ENCODE data around the gene NAALADL2. TPM values are rescaled to one million over a fixed set of nuclear protein-coding genes. Genes with fewer than 3 reads are reported as not detected.

Gene NAALADL2
- total and polyA plus RNA-seq, 2 donors (not counting 1 experiment from before 2014, with no cell fraction given) = 8.8 to 11.6 TPM

- no peak overlapping the region for H3K4me2 ChIP-seq (ENCODE audit: extremely low read depth, insufficient read depth, low read length)
- no peak overlapping the region for H3K9ac ChIP-seq (ENCODE audit: insufficient read depth, low read length)
- H3K36me3 ChIP-seq (ENCODE audit: control insufficient read depth, insufficient read depth, low read length) = no peaks in the 10 kb centered on the region
- no peaks in the 10 kb centered on the region for H3K27me3 ChIP-seq (ENCODE audit: control insufficient read depth, insufficient read depth, low read length)
- TF ChIP-seq EZH2 (IDR thresholded peaks at IDR 0.05; ENCODE audit: low read length, missing control alignments) (no peak), CTCF (conservative IDR thresholded peaks at IDR 0.05 in 1 of 2, IDR thresholded peaks at IDR 0.05 in 1 of 2; ENCODE audit: low read depth in 1 of 2, low read length in 2 of 2) (no peak)
- no peak overlapping the region for H3K27ac ChIP-seq (ENCODE audit: insufficient read depth, low read length)
- no peak for DNase-seq (ENCODE audit: low read depth in 2 of 2)
- H2AFZ ChIP-seq (ENCODE audit: low read length) = no peak overlapping the region
- no peak overlapping the region for H3K4me3 ChIP-seq (replicated peaks in 1 of 4; ENCODE audit: control extremely low read depth in 1 of 4, insufficient read depth in 1 of 4, low read depth in 3 of 4, low read length in 4 of 4)
- no peaks in the 10 kb centered on the region for H3K9me3 ChIP-seq (ENCODE audit: control insufficient read depth, insufficient read depth, low read depth, low read length)
- H3K79me2 ChIP-seq (ENCODE audit: control insufficient read depth, insufficient read depth, low read length) = no peaks in the 10 kb centered on the region
- no peaks in the 10 kb centered on the region for H3K4me1 ChIP-seq (ENCODE audit: control insufficient read depth, extremely low read depth, insufficient read depth, low read length)
- H4K20me1 ChIP-seq (ENCODE audit: control insufficient read depth, extremely low read depth, insufficient read depth, low read length) = no peaks in the 10 kb centered on the region
Observed at GRCh38 chr3:175301741-175302140, 442.6 kb downstream of the NAALADL2 start.

GRCh38 chr3:175304404-175304803, 445.3 kb downstream of the NAALADL2 start:
- H3K36me3 ChIP-seq (ENCODE audit: control insufficient read depth, insufficient read depth, low read length) = no peaks in the 10 kb centered on the region
- H4K20me1 ChIP-seq (ENCODE audit: control insufficient read depth, extremely low read depth, insufficient read depth, low read length) = no peaks in the 10 kb centered on the region
- no peak for TF ChIP-seq EZH2 (IDR thresholded peaks at IDR 0.05; ENCODE audit: low read length, missing control alignments)
- TF ChIP-seq CTCF (conservative IDR thresholded peaks at IDR 0.05 in 1 of 2, IDR thresholded peaks at IDR 0.05 in 1 of 2; ENCODE audit: low read depth in 1 of 2, low read length in 2 of 2) = no peak
- H3K27me3 ChIP-seq (ENCODE audit: control insufficient read depth, insufficient read depth, low read length) = no peaks in the 10 kb centered on the region
- no peak overlapping the region for H3K9ac ChIP-seq (ENCODE audit: insufficient read depth, low read length)
- no peaks in the 10 kb centered on the region for H3K79me2 ChIP-seq (ENCODE audit: control insufficient read depth, insufficient read depth, low read length)
- no peaks in the 10 kb centered on the region for H3K9me3 ChIP-seq (ENCODE audit: control insufficient read depth, insufficient read depth, low read depth, low read length)
- no peak overlapping the region for H2AFZ ChIP-seq (ENCODE audit: low read length)
- DNase-seq (ENCODE audit: low read depth in 2 of 2) = no peak
- no peak overlapping the region for H3K4me2 ChIP-seq (ENCODE audit: extremely low read depth, insufficient read depth, low read length)
- no peak overlapping the region for H3K4me3 ChIP-seq (replicated peaks in 1 of 4; ENCODE audit: control extremely low read depth in 1 of 4, insufficient read depth in 1 of 4, low read depth in 3 of 4, low read length in 4 of 4)
- H3K27ac ChIP-seq (ENCODE audit: insufficient read depth, low read length) = no peak overlapping the region
- no peaks in the 10 kb centered on the region for H3K4me1 ChIP-seq (ENCODE audit: control insufficient read depth, extremely low read depth, insufficient read depth, low read length)

DNA sequence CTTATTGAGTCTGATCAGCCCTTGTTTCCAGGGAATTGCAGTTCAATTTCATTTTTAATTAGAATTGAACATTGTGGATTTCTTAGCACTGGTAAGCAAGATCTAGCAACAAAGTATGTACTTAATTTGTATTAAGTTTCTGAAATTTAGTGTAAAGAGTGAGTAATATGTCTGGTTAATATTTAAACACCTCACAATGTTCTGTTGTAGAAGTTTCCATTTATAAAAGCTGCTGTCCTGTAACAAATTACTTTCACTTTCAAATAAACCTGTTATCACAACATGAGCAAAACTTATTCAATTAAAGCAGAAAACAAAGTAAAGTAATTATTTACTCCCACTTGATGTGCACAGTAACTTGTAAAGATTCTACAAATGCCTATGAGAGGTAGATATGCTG, 448.5 kb downstream of the NAALADL2 start:
- no peak overlapping the region for H3K27ac ChIP-seq (ENCODE audit: insufficient read depth, low read length)
- no peaks in the 10 kb centered on the region for H3K27me3 ChIP-seq (ENCODE audit: control insufficient read depth, insufficient read depth, low read length)
- DNase-seq (ENCODE audit: low read depth in 2 of 2) = no peak
- no peaks in the 10 kb centered on the region for H4K20me1 ChIP-seq (ENCODE audit: control insufficient read depth, extremely low read depth, insufficient read depth, low read length)
- H3K4me2 ChIP-seq (ENCODE audit: extremely low read depth, insufficient read depth, low read length) = peak overlapping the region; percentile 48
- H3K4me1 ChIP-seq (ENCODE audit: control insufficient read depth, extremely low read depth, insufficient read depth, low read length) = no peaks in the 10 kb centered on the region
- H3K4me3 ChIP-seq (replicated peaks in 1 of 4; ENCODE audit: control extremely low read depth in 1 of 4, insufficient read depth in 1 of 4, low read depth in 3 of 4, low read length in 4 of 4) = peak overlapping the region in 1 of 4 experiments; percentile 23
- TF ChIP-seq EZH2 (IDR thresholded peaks at IDR 0.05; ENCODE audit: low read length, missing control alignments) (no peak), CTCF (conservative IDR thresholded peaks at IDR 0.05 in 1 of 2, IDR thresholded peaks at IDR 0.05 in 1 of 2; ENCODE audit: low read depth in 1 of 2, low read length in 2 of 2) (no peak)
- no peaks in the 10 kb centered on the region for H3K9me3 ChIP-seq (ENCODE audit: control insufficient read depth, insufficient read depth, low read depth, low read length)
- no peaks in the 10 kb centered on the region for H3K36me3 ChIP-seq (ENCODE audit: control insufficient read depth, insufficient read depth, low read length)
- no peaks in the 10 kb centered on the region for H3K79me2 ChIP-seq (ENCODE audit: control insufficient read depth, insufficient read depth, low read length)
- H3K9ac ChIP-seq (ENCODE audit: insufficient read depth, low read length) = no peak overlapping the region
- H2AFZ ChIP-seq (ENCODE audit: low read length) = peak overlapping the region; percentile 10
